Spleen (tissue), 7 donors: ENCODE data around the gene E2F3.

Experiments used
- CTCF ChIP-seq, 11 experiments: fragments of 200-600 bp in 7 of 11; fragments of 450-650 bp in 4 of 11; sonication (generic) in 4 of 11; IDR thresholded peaks in 8 of 11; conservative IDR thresholded peaks in 3 of 11; 1 replicate in 7 of 11; 2 replicates in 4 of 11; pipeline versions ENCODE4 v1.4.0 to v1.8.0; 2016 to 2021; ENCODE audit warnings: antibody characterized with exemption in 11 of 11, inconsistent platforms in 4 of 11, mild to moderate bottlenecking in 1 of 11
- POLR2A ChIP-seq, 3 donors: fragments of 450-650 bp; IDR thresholded peaks; one replicate each; pipeline ENCODE4 v1.5.1; 2017; ENCODE audit warnings: antibody characterized with exemption in 3 of 3, mild to moderate bottlenecking in 1 of 3
- donor health status: DM: no; HTN: no; CAD: no; lungs with moderate emphysema.
- donor health status: DM: no; HTN: no; CAD: no.
- donor health status: DM: no; HTN: no; CAD: no.

- no peak for TF ChIP-seq POLR2A (IDR thresholded peaks at IDR 0.05)
- TF ChIP-seq CTCF (IDR thresholded peaks at IDR 0.05 in 8 of 11, conservative IDR thresholded peaks at IDR 0.05 in 3 of 11), result no peak
These were observed 24.8 kb downstream of the E2F3 start for GRCh38 chr6:20426177-20427082.
